Measurements from ENCODE around the gene PPP1R3C. TPM values are rescaled to one million over a fixed set of nuclear protein-coding genes. Genes with fewer than 3 reads are reported as not detected.

Gene PPP1R3C
- total RNA-seq, 2 donors from 2014 or later, result 10.6 to 20.5 TPM

GRCh38 chr10:91616137-91616536, 16.7 kb downstream of the PPP1R3C start:
- no peaks in the 10 kb centered on the region for H3K9me3 ChIP-seq
- TF ChIP-seq POLR2A (IDR thresholded peaks at IDR 0.05), result no peak
- intact Hi-C loops (cut with DNase I), result no loop called here
- no peaks in the 10 kb centered on the region for H3K4me1 ChIP-seq (replicated peaks)
- no peak for DNase-seq (ENCODE audit: low spot score)
- H3K4me3 ChIP-seq, result no peak overlapping the region
- H3K27me3 ChIP-seq (replicated peaks; ENCODE audit: insufficient read depth), result no peaks in the 10 kb centered on the region
- no peaks in the 10 kb centered on the region for H3K36me3 ChIP-seq
- WGBS, result 32% methylated on average over 1 of the region's 1 CpG
- H3K27ac ChIP-seq, result no peak overlapping the region

GRCh38 chr10:91614225-91614624, 18.6 kb downstream of the PPP1R3C start:
- Histone ChIP-seq H3K27ac (peak overlapping the region in 1 of 2 donors; percentile 2), H3K27me3 (replicated peaks; ENCODE audit: insufficient read depth) (no peaks in the 10 kb centered on the region), H3K36me3 (no peaks in the 10 kb centered on the region), H3K4me3 (no peak overlapping the region), H3K9me3 (no peaks in the 10 kb centered on the region), H3K4me1 (replicated peaks) (no peaks in the 10 kb centered on the region)
- TF ChIP-seq POLR2AphosphoS5 (IDR thresholded peaks at IDR 0.05) (no peak), POLR2A (IDR thresholded peaks at IDR 0.05) (no peak), CTCF (IDR thresholded peaks at IDR 0.05) (no peak)
- WGBS, result 12% methylated on average over 2 of the region's 2 CpGs
- DNase-seq (ENCODE audit: low spot score), result no peak
- intact Hi-C loops (cut with DNase I), result no loop called here

GRCh38 chr10:91613411-91614187, 19.3 kb downstream of the PPP1R3C start:
- 67% methylated on average over 4 of the region's 4 CpGs for WGBS
- intact Hi-C loops (cut with DNase I), result no loop called here
- no peak for DNase-seq (ENCODE audit: low spot score)
- Histone ChIP-seq H3K9me3 (no peaks in the 10 kb centered on the region), H3K4me1 (replicated peaks) (no peaks in the 10 kb centered on the region), H3K27me3 (replicated peaks; ENCODE audit: insufficient read depth) (no peaks in the 10 kb centered on the region), H3K27ac (peak overlapping the region in 1 of 2 donors; percentile 2), H3K4me3 (no peak overlapping the region), H3K36me3 (no peaks in the 10 kb centered on the region)
- TF ChIP-seq POLR2AphosphoS5 (IDR thresholded peaks at IDR 0.05), result no peak

- Histone ChIP-seq H3K4me3 (no peak overlapping the region), H3K36me3 (no peaks in the 10 kb centered on the region), H3K27me3 (replicated peaks; ENCODE audit: insufficient read depth) (no peaks in the 10 kb centered on the region), H3K9me3 (no peaks in the 10 kb centered on the region), H3K4me1 (replicated peaks) (no peaks in the 10 kb centered on the region), H3K27ac (peak overlapping the region in 1 of 2 donors; percentile 21)
- WGBS, result 82% methylated on average over 1 of the region's 1 CpG
- no peak for TF ChIP-seq POLR2A (IDR thresholded peaks at IDR 0.05)
- TF ChIP-seq POLR2AphosphoS5 (IDR thresholded peaks at IDR 0.05), result no peak
- TF ChIP-seq CTCF (IDR thresholded peaks at IDR 0.05), result no peak
- intact Hi-C loops (cut with DNase I), result no loop called here
- no peak for DNase-seq (ENCODE audit: low spot score)
These were observed 22.0 kb downstream of the PPP1R3C start for GRCh38 chr10:91610919-91611318.

- TF ChIP-seq POLR2A (IDR thresholded peaks at IDR 0.05) (no peak), CTCF (IDR thresholded peaks at IDR 0.05) (no peak), POLR2AphosphoS5 (IDR thresholded peaks at IDR 0.05) (no peak)
- Histone ChIP-seq H3K4me1 (replicated peaks) (no peaks in the 10 kb centered on the region), H3K27me3 (replicated peaks; ENCODE audit: insufficient read depth) (no peaks in the 10 kb centered on the region), H3K36me3 (no peaks in the 10 kb centered on the region), H3K27ac (no peak overlapping the region), H3K9me3 (no peaks in the 10 kb centered on the region), H3K4me3 (no peak overlapping the region)
- DNase-seq (ENCODE audit: low spot score), result no peak
- intact Hi-C loops (cut with DNase I), result no loop called here
- 89% methylated on average over 4 of the region's 4 CpGs for WGBS
These were observed 22.4 kb downstream of the PPP1R3C start for GRCh38 chr10:91610444-91610843.
